ENCODE data around the gene CORO2B. TPM values are rescaled to one million over a fixed set of nuclear protein-coding genes. Genes with fewer than 3 reads are reported as not detected.

The CORO2B gene
- total and polyA plus RNA-seq, 4 donors = 15.9 to 53.6 (median 33.2) TPM

DNA sequence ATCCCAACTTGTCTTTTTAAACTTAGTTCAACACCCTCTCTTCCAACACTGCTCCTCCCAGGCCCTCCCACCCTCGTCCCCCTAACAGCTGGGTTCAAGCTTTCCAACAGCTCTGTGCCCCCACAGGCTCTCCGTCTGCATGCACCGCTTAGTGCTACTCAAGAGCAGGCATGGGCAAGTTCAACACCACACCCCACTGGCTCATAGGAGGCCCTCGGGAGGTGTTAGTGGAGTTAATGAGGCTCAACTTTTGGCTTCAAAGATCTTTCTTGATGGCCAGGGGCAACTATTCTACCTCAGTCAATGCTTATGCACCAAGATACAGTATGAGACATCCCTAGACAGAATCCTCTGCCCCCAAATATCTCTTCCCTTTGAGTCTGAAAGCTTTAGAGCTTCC is 127.5 kb downstream of the CORO2B start:
- no peaks in the 10 kb centered on the region for H3K27me3 ChIP-seq (ENCODE audit: control insufficient read depth, insufficient read depth, low read length)
- peaks cover under 1% of the 10 kb centered on the region for H3K4me1 ChIP-seq (ENCODE audit: control insufficient read depth, insufficient read depth, low read length)
- H3K36me3 ChIP-seq (ENCODE audit: control insufficient read depth, insufficient read depth, low read length) = peaks cover 17% of the 10 kb centered on the region
- no peak overlapping the region for H3K27ac ChIP-seq (ENCODE audit: low read depth, low read length)
- 56% methylated on average over 1 of the region's 4 CpGs for WGBS (ENCODE audit: insufficient coverage)
- H3K4me3 ChIP-seq (ENCODE audit: low read depth, low read length) = no peak overlapping the region
- no peaks in the 10 kb centered on the region for H3K9me3 ChIP-seq (ENCODE audit: control insufficient read depth, insufficient read depth, low read length)
- DNase-seq (ENCODE audit: low read depth in 4 of 6, low spot score in 6 of 6) = no peak

DNA sequence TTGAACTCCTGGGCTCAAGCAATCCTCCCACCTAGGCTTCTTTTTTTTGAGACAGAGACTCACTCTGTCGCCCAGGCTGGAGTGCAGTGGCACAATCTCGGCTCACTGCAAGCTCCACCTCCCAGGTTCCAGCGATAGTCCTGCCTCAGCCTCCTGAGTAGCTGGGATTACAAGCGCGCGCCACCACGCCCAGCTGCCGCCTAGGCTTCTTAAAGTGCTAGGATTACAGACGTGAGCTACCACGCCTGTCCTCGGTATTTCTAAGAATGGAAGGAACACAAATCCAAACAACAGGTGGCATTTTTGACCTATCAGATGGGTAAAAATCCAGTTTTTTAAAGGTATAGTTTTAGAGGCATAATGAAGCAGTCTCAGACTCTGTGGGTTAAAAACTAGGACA is 128.1 kb downstream of the CORO2B start:
- H3K4me1 ChIP-seq (ENCODE audit: control insufficient read depth, insufficient read depth, low read length) = no peaks in the 10 kb centered on the region
- no peaks in the 10 kb centered on the region for H3K9me3 ChIP-seq (ENCODE audit: control insufficient read depth, insufficient read depth, low read length)
- no peak overlapping the region for H3K27ac ChIP-seq (ENCODE audit: low read depth, low read length)
- DNase-seq (ENCODE audit: low read depth in 4 of 6, low spot score in 6 of 6) = no peak
- H3K36me3 ChIP-seq (ENCODE audit: control insufficient read depth, insufficient read depth, low read length) = peaks cover 24% of the 10 kb centered on the region
- no peaks in the 10 kb centered on the region for H3K27me3 ChIP-seq (ENCODE audit: control insufficient read depth, insufficient read depth, low read length)
- WGBS (ENCODE audit: insufficient coverage) = 93% methylated on average over 7 of the region's 11 CpGs
- H3K4me3 ChIP-seq (ENCODE audit: low read depth, low read length) = no peak overlapping the region

DNA sequence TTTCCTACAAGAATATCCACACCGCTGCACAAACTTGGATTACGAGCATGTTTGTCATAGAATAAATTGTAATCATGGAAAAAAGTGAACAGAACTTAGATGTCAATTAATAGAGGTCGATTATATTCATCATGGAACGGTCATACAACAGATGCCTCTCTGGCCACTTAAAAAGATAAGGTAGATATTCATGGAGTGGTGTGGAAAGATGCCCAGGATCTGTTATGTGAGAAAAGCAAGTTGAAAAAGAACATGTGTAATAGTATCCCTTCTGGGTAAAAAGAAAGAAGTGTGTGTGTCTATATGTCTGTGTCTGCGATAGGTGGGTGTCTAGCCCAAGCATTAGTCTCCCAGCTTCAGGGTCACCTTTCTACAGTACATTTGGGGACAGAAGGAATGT is 128.6 kb downstream of the CORO2B start:
- Histone ChIP-seq H3K27ac (ENCODE audit: low read depth, low read length) (no peak overlapping the region), H3K36me3 (ENCODE audit: control insufficient read depth, insufficient read depth, low read length) (peaks cover 25% of the 10 kb centered on the region), H3K27me3 (ENCODE audit: control insufficient read depth, insufficient read depth, low read length) (no peaks in the 10 kb centered on the region), H3K4me3 (ENCODE audit: low read depth, low read length) (no peak overlapping the region), H3K4me1 (ENCODE audit: control insufficient read depth, insufficient read depth, low read length) (no peaks in the 10 kb centered on the region), H3K9me3 (ENCODE audit: control insufficient read depth, insufficient read depth, low read length) (no peaks in the 10 kb centered on the region)
- 82% methylated on average over 3 of the region's 5 CpGs for WGBS (ENCODE audit: insufficient coverage)
- no peak for DNase-seq (ENCODE audit: low read depth in 4 of 6, low spot score in 6 of 6)

DNA sequence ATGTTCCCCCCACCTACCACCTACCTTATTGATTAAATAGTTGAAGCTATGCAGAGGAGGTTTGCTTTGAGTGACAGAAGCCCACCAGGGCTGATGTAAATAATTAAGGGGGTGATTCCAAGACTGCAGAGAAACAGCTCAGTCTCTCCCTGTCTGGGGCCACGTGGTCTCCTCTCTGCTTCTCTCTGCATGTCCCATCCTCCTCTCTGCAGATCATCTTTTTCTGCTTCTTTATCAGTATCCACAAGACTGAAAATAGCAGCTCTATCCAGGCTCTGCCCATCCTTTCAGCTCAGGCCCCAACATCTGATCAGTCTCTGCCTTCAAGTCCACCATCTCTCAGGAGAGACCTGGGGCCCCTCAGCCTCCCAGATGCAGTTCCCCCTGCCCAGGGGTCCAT is 131.1 kb downstream of the CORO2B start:
- Histone ChIP-seq H3K27me3 (ENCODE audit: control insufficient read depth, insufficient read depth, low read length) (no peaks in the 10 kb centered on the region), H3K4me3 (ENCODE audit: low read depth, low read length) (no peak overlapping the region), H3K36me3 (ENCODE audit: control insufficient read depth, insufficient read depth, low read length) (peaks cover 47% of the 10 kb centered on the region), H3K4me1 (ENCODE audit: control insufficient read depth, insufficient read depth, low read length) (no peaks in the 10 kb centered on the region), H3K9me3 (ENCODE audit: control insufficient read depth, insufficient read depth, low read length) (no peaks in the 10 kb centered on the region), H3K27ac (ENCODE audit: low read depth, low read length) (no peak overlapping the region)
- WGBS (ENCODE audit: insufficient coverage) = 67% methylated on average over 1 of the region's 1 CpG
- no peak for DNase-seq (ENCODE audit: low read depth in 4 of 6, low spot score in 6 of 6)

DNA sequence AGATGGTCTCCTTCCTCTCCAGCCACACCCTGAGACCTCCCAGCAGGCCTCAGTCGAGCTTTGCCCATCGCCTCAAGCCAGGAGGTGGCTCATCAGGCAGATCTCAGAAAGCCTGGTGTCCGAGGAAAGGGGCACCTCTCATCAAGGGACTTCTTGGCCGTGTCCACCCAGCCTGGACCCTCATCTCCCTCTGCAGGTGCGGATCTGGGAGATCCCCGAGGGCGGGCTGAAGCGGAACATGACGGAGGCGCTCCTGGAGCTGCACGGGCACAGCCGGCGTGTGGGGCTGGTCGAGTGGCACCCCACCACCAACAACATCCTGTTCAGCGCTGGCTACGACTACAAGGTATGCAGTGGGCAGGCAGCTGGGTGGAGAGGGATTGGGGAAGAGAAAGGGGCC is 131.7 kb downstream of the CORO2B start:
- H3K4me1 ChIP-seq (ENCODE audit: control insufficient read depth, insufficient read depth, low read length) = no peaks in the 10 kb centered on the region
- DNase-seq (ENCODE audit: low read depth in 4 of 6, low spot score in 6 of 6) = no peak
- peaks cover 54% of the 10 kb centered on the region for H3K36me3 ChIP-seq (ENCODE audit: control insufficient read depth, insufficient read depth, low read length)
- no peaks in the 10 kb centered on the region for H3K27me3 ChIP-seq (ENCODE audit: control insufficient read depth, insufficient read depth, low read length)
- WGBS (ENCODE audit: insufficient coverage) = 90% methylated on average over 5 of the region's 16 CpGs
- no peak overlapping the region for H3K27ac ChIP-seq (ENCODE audit: low read depth, low read length)
- H3K9me3 ChIP-seq (ENCODE audit: control insufficient read depth, insufficient read depth, low read length) = no peaks in the 10 kb centered on the region
- no peak overlapping the region for H3K4me3 ChIP-seq (ENCODE audit: low read depth, low read length)

DNA sequence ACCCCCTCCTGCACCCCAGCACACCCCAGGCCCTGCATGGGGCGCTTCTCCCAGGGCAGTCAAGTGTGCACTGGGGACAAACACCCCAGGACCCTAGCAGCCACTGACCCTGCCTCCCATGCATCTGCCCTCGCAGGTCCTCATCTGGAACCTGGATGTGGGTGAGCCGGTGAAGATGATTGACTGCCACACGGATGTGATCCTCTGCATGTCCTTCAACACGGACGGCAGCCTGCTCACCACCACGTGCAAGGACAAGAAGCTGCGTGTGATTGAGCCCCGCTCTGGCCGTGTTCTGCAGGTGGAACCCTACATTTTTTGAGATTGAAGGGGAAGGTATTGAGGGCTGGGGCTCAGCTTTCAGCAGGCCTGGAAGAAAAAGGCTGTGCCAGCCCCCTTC is 132.6 kb downstream of the CORO2B start:
- 95% methylated on average over 8 of the region's 10 CpGs for WGBS (ENCODE audit: insufficient coverage)
- Histone ChIP-seq H3K9me3 (ENCODE audit: control insufficient read depth, insufficient read depth, low read length) (no peaks in the 10 kb centered on the region), H3K36me3 (ENCODE audit: control insufficient read depth, insufficient read depth, low read length) (peaks cover 51% of the 10 kb centered on the region), H3K27ac (ENCODE audit: low read depth, low read length) (no peak overlapping the region), H3K4me3 (ENCODE audit: low read depth, low read length) (no peak overlapping the region), H3K4me1 (ENCODE audit: control insufficient read depth, insufficient read depth, low read length) (no peaks in the 10 kb centered on the region), H3K27me3 (ENCODE audit: control insufficient read depth, insufficient read depth, low read length) (no peaks in the 10 kb centered on the region)
- no peak for DNase-seq (ENCODE audit: low read depth in 4 of 6, low spot score in 6 of 6)

DNA sequence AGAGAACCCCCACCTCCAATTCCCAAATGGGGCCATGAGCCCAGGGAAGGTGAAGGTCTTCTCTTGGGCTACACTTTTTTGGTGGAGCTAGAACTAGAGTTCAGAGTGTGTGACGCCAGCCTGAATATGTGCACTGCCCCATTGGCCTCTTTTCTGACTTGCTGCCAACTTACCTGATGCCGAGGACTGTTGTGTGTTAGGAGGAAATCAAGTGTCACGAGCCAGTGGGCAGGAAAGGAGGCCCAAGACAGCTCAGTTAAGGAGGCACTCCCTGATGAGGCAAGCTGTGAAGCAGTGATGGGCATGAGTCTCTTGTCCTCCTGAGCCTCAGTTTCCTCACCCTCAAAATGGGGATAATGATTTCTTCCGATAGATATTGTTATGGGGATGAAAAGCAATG is 134.1 kb downstream of the CORO2B start:
- WGBS (ENCODE audit: insufficient coverage) = 88% methylated on average over 3 of the region's 4 CpGs
- Histone ChIP-seq H3K36me3 (ENCODE audit: control insufficient read depth, insufficient read depth, low read length) (peaks cover 55% of the 10 kb centered on the region), H3K9me3 (ENCODE audit: control insufficient read depth, insufficient read depth, low read length) (no peaks in the 10 kb centered on the region), H3K4me3 (ENCODE audit: low read depth, low read length) (no peak overlapping the region), H3K27me3 (ENCODE audit: control insufficient read depth, insufficient read depth, low read length) (no peaks in the 10 kb centered on the region), H3K27ac (ENCODE audit: low read depth, low read length) (no peak overlapping the region), H3K4me1 (ENCODE audit: control insufficient read depth, insufficient read depth, low read length) (no peaks in the 10 kb centered on the region)
- no peak for DNase-seq (ENCODE audit: low read depth in 4 of 6, low spot score in 6 of 6)

DNA sequence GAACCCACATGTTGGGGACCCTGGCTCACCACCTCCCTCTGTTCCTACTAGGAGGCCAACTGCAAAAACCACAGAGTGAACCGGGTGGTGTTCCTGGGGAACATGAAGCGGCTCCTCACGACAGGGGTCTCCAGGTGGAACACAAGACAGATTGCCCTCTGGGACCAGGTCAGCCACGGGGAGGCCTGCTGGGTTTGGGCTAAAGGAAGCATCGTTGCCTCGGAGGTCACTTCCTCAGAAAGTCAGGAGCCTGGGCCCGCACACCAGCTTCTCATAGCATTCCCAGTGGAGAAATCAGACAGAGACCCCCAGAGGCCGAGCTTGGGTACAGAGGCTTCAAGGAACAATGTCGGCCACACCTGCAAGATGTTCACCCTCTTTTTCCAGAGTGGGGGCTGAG is 135.1 kb downstream of the CORO2B start:
- Histone ChIP-seq H3K4me1 (ENCODE audit: control insufficient read depth, insufficient read depth, low read length) (no peaks in the 10 kb centered on the region), H3K36me3 (ENCODE audit: control insufficient read depth, insufficient read depth, low read length) (peaks cover 63% of the 10 kb centered on the region), H3K27ac (ENCODE audit: low read depth, low read length) (no peak overlapping the region), H3K4me3 (ENCODE audit: low read depth, low read length) (no peak overlapping the region), H3K27me3 (ENCODE audit: control insufficient read depth, insufficient read depth, low read length) (no peaks in the 10 kb centered on the region), H3K9me3 (ENCODE audit: control insufficient read depth, insufficient read depth, low read length) (no peaks in the 10 kb centered on the region)
- no peak for DNase-seq (ENCODE audit: low read depth in 4 of 6, low spot score in 6 of 6)
- WGBS (ENCODE audit: insufficient coverage) = 79% methylated on average over 8 of the region's 9 CpGs

DNA sequence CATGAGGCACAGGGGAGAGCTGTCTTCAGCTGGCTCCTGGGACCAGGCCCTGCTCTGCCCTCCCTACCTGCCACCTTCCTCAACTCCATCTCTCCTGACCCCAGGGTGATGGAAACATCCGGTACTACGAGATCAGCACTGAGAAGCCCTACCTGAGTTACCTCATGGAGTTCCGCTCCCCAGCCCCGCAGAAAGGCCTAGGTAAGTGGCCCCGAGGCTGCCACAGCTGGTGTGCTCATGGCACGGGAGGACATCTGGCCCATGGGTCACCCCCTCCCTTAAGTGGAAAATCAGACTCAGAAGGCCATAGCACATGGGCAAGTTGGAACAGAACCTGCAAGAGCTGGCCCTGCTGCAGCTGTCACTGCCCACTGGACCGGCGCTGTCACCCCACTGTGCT is 136.3 kb downstream of the CORO2B start:
- H3K36me3 ChIP-seq (ENCODE audit: control insufficient read depth, insufficient read depth, low read length) = peaks cover 72% of the 10 kb centered on the region
- H3K27me3 ChIP-seq (ENCODE audit: control insufficient read depth, insufficient read depth, low read length) = no peaks in the 10 kb centered on the region
- no peak overlapping the region for H3K27ac ChIP-seq (ENCODE audit: low read depth, low read length)
- H3K4me3 ChIP-seq (ENCODE audit: low read depth, low read length) = no peak overlapping the region
- H3K4me1 ChIP-seq (ENCODE audit: control insufficient read depth, insufficient read depth, low read length) = no peaks in the 10 kb centered on the region
- WGBS (ENCODE audit: insufficient coverage) = 88% methylated on average over 8 of the region's 8 CpGs
- no peak for DNase-seq (ENCODE audit: low read depth in 4 of 6, low spot score in 6 of 6)
- H3K9me3 ChIP-seq (ENCODE audit: control insufficient read depth, insufficient read depth, low read length) = no peaks in the 10 kb centered on the region

DNA sequence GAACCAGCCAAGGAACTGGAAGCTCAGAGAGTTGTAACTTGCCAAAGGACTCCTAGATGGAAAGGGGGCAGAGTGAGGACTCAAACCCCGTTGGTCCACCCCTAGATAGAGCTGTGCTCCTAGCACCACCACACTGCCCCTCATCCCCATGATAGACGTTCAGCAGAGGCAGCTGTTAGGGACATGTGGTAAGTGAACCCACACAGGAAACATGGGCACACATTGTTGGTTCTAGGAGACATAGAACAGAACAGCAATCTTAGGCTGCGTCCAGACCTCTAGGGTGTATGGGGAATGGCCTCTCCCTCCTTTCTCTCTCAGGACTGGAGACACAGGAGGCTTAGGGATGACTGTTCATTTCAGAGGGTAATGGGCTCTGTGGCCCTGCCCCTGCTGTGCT is 139.2 kb downstream of the CORO2B start:
- no peaks in the 10 kb centered on the region for H3K9me3 ChIP-seq (ENCODE audit: control insufficient read depth, insufficient read depth, low read length)
- H3K4me3 ChIP-seq (ENCODE audit: low read depth, low read length) = no peak overlapping the region
- no peak overlapping the region for H3K27ac ChIP-seq (ENCODE audit: low read depth, low read length)
- H3K4me1 ChIP-seq (ENCODE audit: control insufficient read depth, insufficient read depth, low read length) = no peaks in the 10 kb centered on the region
- H3K36me3 ChIP-seq (ENCODE audit: control insufficient read depth, insufficient read depth, low read length) = peaks cover 48% of the 10 kb centered on the region
- H3K27me3 ChIP-seq (ENCODE audit: control insufficient read depth, insufficient read depth, low read length) = no peaks in the 10 kb centered on the region
- DNase-seq (ENCODE audit: low read depth in 4 of 6, low spot score in 6 of 6) = no peak
- WGBS (ENCODE audit: insufficient coverage) = 100% methylated on average over 1 of the region's 3 CpGs

Data from spinal cord (tissue), 10 donors.